ENCODE results near the gene MYH15. TPM values are rescaled to one million over a fixed set of nuclear protein-coding genes. Genes with fewer than 3 reads are reported as not detected.

Gene MYH15
- total RNA-seq, 1 experiment from 2014 or later = 1.2 TPM

DNA sequence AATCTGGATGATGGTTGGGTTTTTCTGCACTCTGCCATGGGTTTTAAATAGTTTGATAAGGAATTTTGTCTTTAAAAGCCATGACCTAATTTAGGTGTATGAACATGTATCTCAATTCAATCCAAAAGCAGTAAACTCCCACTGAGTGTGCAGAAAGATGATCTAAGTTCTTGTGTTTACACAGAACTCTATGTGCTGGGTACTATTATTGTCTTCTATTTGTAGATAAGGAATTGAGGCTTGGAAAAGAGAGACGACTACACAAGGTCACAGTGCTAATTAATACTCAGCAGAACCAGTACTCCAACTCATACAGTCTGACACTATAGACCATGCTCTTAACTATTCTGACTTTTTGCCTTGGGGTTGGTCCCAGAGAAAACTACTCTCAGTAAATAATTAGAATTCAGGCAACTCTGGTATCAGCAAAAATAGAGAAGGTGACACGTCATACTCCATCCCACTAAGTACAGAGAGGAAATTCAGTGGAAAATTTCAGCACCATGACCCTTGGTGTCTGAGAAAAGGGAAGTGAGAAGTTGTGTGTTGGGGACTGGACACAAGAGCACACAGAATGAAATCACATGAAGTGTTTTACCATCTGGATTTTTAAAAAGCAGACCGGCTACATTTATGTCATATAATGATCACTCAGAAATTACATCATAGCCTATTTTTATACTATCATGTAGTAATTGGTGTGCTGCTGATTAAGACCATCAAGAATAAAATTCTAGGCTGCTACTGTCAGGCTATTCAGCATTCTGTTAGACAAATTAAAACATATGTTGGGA lies 18.3 kb upstream of the MYH15 start:
- TF ChIP-seq, protein P1, sequence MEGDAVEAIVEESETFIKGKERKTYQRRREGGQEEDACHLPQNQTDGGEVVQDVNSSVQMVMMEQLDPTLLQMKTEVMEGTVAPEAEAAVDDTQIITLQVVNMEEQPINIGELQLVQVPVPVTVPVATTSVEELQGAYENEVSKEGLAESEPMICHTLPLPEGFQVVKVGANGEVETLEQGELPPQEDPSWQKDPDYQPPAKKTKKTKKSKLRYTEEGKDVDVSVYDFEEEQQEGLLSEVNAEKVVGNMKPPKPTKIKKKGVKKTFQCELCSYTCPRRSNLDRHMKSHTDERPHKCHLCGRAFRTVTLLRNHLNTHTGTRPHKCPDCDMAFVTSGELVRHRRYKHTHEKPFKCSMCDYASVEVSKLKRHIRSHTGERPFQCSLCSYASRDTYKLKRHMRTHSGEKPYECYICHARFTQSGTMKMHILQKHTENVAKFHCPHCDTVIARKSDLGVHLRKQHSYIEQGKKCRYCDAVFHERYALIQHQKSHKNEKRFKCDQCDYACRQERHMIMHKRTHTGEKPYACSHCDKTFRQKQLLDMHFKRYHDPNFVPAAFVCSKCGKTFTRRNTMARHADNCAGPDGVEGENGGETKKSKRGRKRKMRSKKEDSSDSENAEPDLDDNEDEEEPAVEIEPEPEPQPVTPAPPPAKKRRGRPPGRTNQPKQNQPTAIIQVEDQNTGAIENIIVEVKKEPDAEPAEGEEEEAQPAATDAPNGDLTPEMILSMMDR (IDR thresholded peaks at IDR 0.05) = no peak
- TF ChIP-seq, protein P2, sequence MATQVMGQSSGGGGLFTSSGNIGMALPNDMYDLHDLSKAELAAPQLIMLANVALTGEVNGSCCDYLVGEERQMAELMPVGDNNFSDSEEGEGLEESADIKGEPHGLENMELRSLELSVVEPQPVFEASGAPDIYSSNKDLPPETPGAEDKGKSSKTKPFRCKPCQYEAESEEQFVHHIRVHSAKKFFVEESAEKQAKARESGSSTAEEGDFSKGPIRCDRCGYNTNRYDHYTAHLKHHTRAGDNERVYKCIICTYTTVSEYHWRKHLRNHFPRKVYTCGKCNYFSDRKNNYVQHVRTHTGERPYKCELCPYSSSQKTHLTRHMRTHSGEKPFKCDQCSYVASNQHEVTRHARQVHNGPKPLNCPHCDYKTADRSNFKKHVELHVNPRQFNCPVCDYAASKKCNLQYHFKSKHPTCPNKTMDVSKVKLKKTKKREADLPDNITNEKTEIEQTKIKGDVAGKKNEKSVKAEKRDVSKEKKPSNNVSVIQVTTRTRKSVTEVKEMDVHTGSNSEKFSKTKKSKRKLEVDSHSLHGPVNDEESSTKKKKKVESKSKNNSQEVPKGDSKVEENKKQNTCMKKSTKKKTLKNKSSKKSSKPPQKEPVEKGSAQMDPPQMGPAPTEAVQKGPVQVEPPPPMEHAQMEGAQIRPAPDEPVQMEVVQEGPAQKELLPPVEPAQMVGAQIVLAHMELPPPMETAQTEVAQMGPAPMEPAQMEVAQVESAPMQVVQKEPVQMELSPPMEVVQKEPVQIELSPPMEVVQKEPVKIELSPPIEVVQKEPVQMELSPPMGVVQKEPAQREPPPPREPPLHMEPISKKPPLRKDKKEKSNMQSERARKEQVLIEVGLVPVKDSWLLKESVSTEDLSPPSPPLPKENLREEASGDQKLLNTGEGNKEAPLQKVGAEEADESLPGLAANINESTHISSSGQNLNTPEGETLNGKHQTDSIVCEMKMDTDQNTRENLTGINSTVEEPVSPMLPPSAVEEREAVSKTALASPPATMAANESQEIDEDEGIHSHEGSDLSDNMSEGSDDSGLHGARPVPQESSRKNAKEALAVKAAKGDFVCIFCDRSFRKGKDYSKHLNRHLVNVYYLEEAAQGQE (IDR thresholded peaks at IDR 0.05; ENCODE audit: insufficient read depth in 1 of 2, low read depth in 2 of 2, low read length in 1 of 2) = no peak
- TF ChIP-seq SIN3A (IDR thresholded peaks at IDR 0.05; ENCODE audit: borderline replicate concordance, insufficient read depth, low read depth, low read length) (no peak), TCF7L2 (IDR thresholded peaks at IDR 0.05; ENCODE audit: low read depth, low read length) (no peak), POLR2AphosphoS5 (IDR thresholded peaks at IDR 0.05; ENCODE audit: low read depth, low read length) (no peak)
- no peak overlapping the region for H3K27ac ChIP-seq (ENCODE audit: low read length)
- ATAC-seq (no peak), DNase-seq (ENCODE audit: low read depth, low spot score) (no peak)
- H3K9me3 ChIP-seq (ENCODE audit: control insufficient read depth, insufficient read depth, low read depth, low read length) = no peaks in the 10 kb centered on the region
- POLR2A ChIA-PET = no interaction called here
- no peaks in the 10 kb centered on the region for H3K4me1 ChIP-seq (ENCODE audit: control insufficient read depth, insufficient read depth, low read length)
- no peak overlapping the region for H3K4me3 ChIP-seq (ENCODE audit: low read depth in 2 of 2, low read length in 2 of 2)
- BruUV-seq (replicated peaks) = no TSS peak
- H3K36me3 ChIP-seq (ENCODE audit: control insufficient read depth, insufficient read depth, low read length) = no peaks in the 10 kb centered on the region
- CTCF ChIA-PET = no interaction called here
- in situ Hi-C loops (cut with HindIII; ENCODE audit: low pct_unique_long_range_greater_than_20kb, low sequenced_read_pairs) = no loop called here
- H3K27me3 ChIP-seq (ENCODE audit: control insufficient read depth, insufficient read depth, low read length) = peaks cover 7% of the 10 kb centered on the region; the same call in 1 of the 2 replicates
- intact Hi-C loops (cut with micrococcal nuclease; ENCODE audit: unreplicated experiment) = no loop called here

DNA sequence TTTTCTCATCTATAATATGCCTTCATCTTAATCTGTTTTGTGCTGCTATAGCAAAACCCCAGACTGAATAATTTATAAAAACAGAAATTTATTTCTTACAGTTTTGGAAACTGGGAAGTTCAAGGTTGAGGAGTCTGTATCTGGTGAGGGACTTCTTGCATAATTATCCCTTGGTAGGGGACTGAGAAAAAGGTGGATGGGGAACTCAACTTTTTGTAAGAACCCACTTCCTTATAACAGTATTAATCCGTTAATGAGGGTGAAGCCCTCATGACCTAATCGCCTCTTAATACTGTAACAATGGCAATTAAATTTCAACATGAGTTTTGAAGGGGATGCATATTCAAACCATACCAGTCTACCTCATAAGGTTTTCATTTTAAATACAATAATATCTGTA lies 17.4 kb upstream of the MYH15 start:
- Histone ChIP-seq H3K4me3 (ENCODE audit: low read depth in 2 of 2, low read length in 2 of 2) (no peak overlapping the region), H3K27ac (ENCODE audit: low read length) (no peak overlapping the region), H3K4me1 (ENCODE audit: control insufficient read depth, insufficient read depth, low read length) (no peaks in the 10 kb centered on the region), H3K36me3 (ENCODE audit: control insufficient read depth, insufficient read depth, low read length) (no peaks in the 10 kb centered on the region), H3K9me3 (ENCODE audit: control insufficient read depth, insufficient read depth, low read depth, low read length) (no peaks in the 10 kb centered on the region), H3K27me3 (ENCODE audit: control insufficient read depth, insufficient read depth, low read length) (peaks cover 7% of the 10 kb centered on the region; the same call in 1 of the 2 replicates)
- ChIA-PET POLR2A (no interaction called here), CTCF (no interaction called here)
- intact Hi-C loops (cut with micrococcal nuclease; ENCODE audit: unreplicated experiment) = no loop called here
- no TSS peak for BruUV-seq (replicated peaks)
- in situ Hi-C loops (cut with HindIII; ENCODE audit: low pct_unique_long_range_greater_than_20kb, low sequenced_read_pairs) = no loop called here
- no peak for DNase-seq (ENCODE audit: low read depth, low spot score)
- TF ChIP-seq, protein P1 (IDR thresholded peaks at IDR 0.05) = no peak
- TF ChIP-seq SIN3A (IDR thresholded peaks at IDR 0.05; ENCODE audit: borderline replicate concordance, insufficient read depth, low read depth, low read length) = no peak
- TF ChIP-seq, protein P2 (IDR thresholded peaks at IDR 0.05; ENCODE audit: insufficient read depth in 1 of 2, low read depth in 2 of 2, low read length in 1 of 2) = no peak
- TF ChIP-seq POLR2AphosphoS5 (IDR thresholded peaks at IDR 0.05; ENCODE audit: low read depth, low read length) = no peak
- TF ChIP-seq TCF7L2 (IDR thresholded peaks at IDR 0.05; ENCODE audit: low read depth, low read length) = no peak
- no peak for ATAC-seq
